ENCODE data around the gene KRT34.
"Not testable (repeated sequence)": the region's sequence is repeated elsewhere in the genome, so short reads cannot be mapped to it uniquely, and the experiment has no call there.

- TF ChIP-seq POLR2AphosphoS5, POLR2A, CTCF (IDR thresholded peaks at IDR 0.05): not testable (repeated sequence)
Observed at GRCh38 chr17:41346421-41346820, 35.7 kb downstream of the KRT34 start.
